Endothelial cell (in vitro differentiated cells): ENCODE measurements around the gene SDCCAG8. TPM values are rescaled to one million over a fixed set of nuclear protein-coding genes. Genes with fewer than 3 reads are reported as not detected.
A peak's percentile ranks its signal among the peaks of the same experiment; 100 is the strongest.

Source experiments
- DNase-seq: peaks from one replicate; pipeline ENCODE4 v3.0.0; 2021; ENCODE audit warnings: low spot score
- H3K27ac Mint-ChIP-seq: one replicate; pipeline ENCODE4 v1.8.0; 2021; ENCODE audit warnings: mixed read lengths, inconsistent platforms; ENCODE audit not compliant: unreplicated experiment
- H3K27me3 Mint-ChIP-seq: one replicate; pipeline ENCODE4 v1.8.0; 2021; ENCODE audit warnings: mild to moderate bottlenecking, moderate library complexity, mixed read lengths, inconsistent platforms; ENCODE audit not compliant: unreplicated experiment
- H3K36me3 Mint-ChIP-seq: one replicate; pipeline ENCODE4 v1.8.0; 2021; ENCODE audit warnings: mild to moderate bottlenecking, low read depth, mixed read lengths, inconsistent platforms; ENCODE audit not compliant: unreplicated experiment
- H3K4me1 Mint-ChIP-seq: one replicate; pipeline ENCODE4 v1.8.0; 2021; ENCODE audit warnings: mild to moderate bottlenecking, mixed read lengths, inconsistent platforms; ENCODE audit not compliant: unreplicated experiment
- H3K4me3 Mint-ChIP-seq: one replicate; pipeline ENCODE4 v1.8.0; 2021; ENCODE audit warnings: mild to moderate bottlenecking, mixed read lengths, inconsistent platforms; ENCODE audit not compliant: unreplicated experiment
- H3K9me3 Mint-ChIP-seq: one replicate; pipeline ENCODE4 v1.8.0; 2021; ENCODE audit warnings: mixed read lengths, inconsistent platforms; ENCODE audit not compliant: unreplicated experiment
- CTCF ChIP-seq: fragments of 200-600 bp; sonication (generic); IDR thresholded peaks from one replicate; pipeline ENCODE4 v1.5.0; 2021; ENCODE audit warnings: antibody characterized with exemption; ENCODE audit not compliant: unreplicated experiment
- total RNA-seq: library from RNA; stranded (reverse); fragmentation: NEBNext Ultra II Directional; extraction: Animal tissue kit (Norgen Biotek cat#: 25700); gene quantifications from one replicate; pipeline ENCODE4 v1.2.1, GENCODE V29; 2021; ENCODE audit not compliant: unreplicated experiment

The SDCCAG8 gene
- total RNA-seq, 1 donor from 2014 or later = 41.9 TPM

GRCh38 chr1:243294723-243295121 lies 38.9 kb downstream of the SDCCAG8 start:
- peaks cover 4% of the 10 kb centered on the region for H3K27me3 Mint-ChIP-seq
- DNase-seq = no peak
- peak overlapping the region; percentile 99 for H3K27ac Mint-ChIP-seq
- no peak for TF ChIP-seq CTCF
- peaks cover 54% of the 10 kb centered on the region for H3K4me1 Mint-ChIP-seq
- no peaks in the 10 kb centered on the region for H3K9me3 Mint-ChIP-seq
- no peak overlapping the region for H3K4me3 Mint-ChIP-seq
- peaks cover 12% of the 10 kb centered on the region for H3K36me3 Mint-ChIP-seq

- H3K4me3 Mint-ChIP-seq = no peak overlapping the region
- H3K27ac Mint-ChIP-seq = no peak overlapping the region
- H3K4me1 Mint-ChIP-seq = peaks cover 20% of the 10 kb centered on the region
- peaks cover 3% of the 10 kb centered on the region for H3K27me3 Mint-ChIP-seq
- peaks cover 26% of the 10 kb centered on the region for H3K36me3 Mint-ChIP-seq
- H3K9me3 Mint-ChIP-seq = no peaks in the 10 kb centered on the region
- no peak for DNase-seq
- no peak for TF ChIP-seq CTCF
These were observed 43.2 kb downstream of the SDCCAG8 start for GRCh38 chr1:243299069-243299468.

GRCh38 chr1:243301059-243301458 lies 45.2 kb downstream of the SDCCAG8 start:
- no peak overlapping the region for H3K4me3 Mint-ChIP-seq
- no peaks in the 10 kb centered on the region for H3K27me3 Mint-ChIP-seq
- TF ChIP-seq CTCF = no peak
- no peaks in the 10 kb centered on the region for H3K9me3 Mint-ChIP-seq
- no peak for DNase-seq
- peaks cover 26% of the 10 kb centered on the region for H3K36me3 Mint-ChIP-seq
- H3K4me1 Mint-ChIP-seq = peaks cover 4% of the 10 kb centered on the region
- H3K27ac Mint-ChIP-seq = no peak overlapping the region

- Mint-ChIP-seq H3K27ac (no peak overlapping the region), H3K9me3 (no peaks in the 10 kb centered on the region), H3K4me1 (peaks cover 9% of the 10 kb centered on the region), H3K27me3 (no peaks in the 10 kb centered on the region), H3K36me3 (peaks cover 14% of the 10 kb centered on the region), H3K4me3 (no peak overlapping the region)
- DNase-seq = no peak
- TF ChIP-seq CTCF = no peak
These were observed 56.0 kb downstream of the SDCCAG8 start for GRCh38 chr1:243311809-243312208.

- H3K27ac Mint-ChIP-seq = no peak overlapping the region
- no peaks in the 10 kb centered on the region for H3K9me3 Mint-ChIP-seq
- no peak for DNase-seq
- peaks cover 17% of the 10 kb centered on the region for H3K36me3 Mint-ChIP-seq
- no peaks in the 10 kb centered on the region for H3K27me3 Mint-ChIP-seq
- no peak overlapping the region for H3K4me3 Mint-ChIP-seq
- TF ChIP-seq CTCF = no peak
- H3K4me1 Mint-ChIP-seq = peaks cover 9% of the 10 kb centered on the region
These were observed 57.3 kb downstream of the SDCCAG8 start for GRCh38 chr1:243312952-243313634.
